Measurements from ENCODE around the gene ARHGAP1.

The ARHGAP1 gene

GRCh38 chr11:46736615-46737014 lies 36.2 kb upstream of the ARHGAP1 start:
- Histone ChIP-seq H3K27me3 (ENCODE audit: control insufficient read depth in 5 of 5, insufficient read depth in 4 of 5, low read length in 5 of 5) (no peaks in the 10 kb centered on the region), H3K36me3 (ENCODE audit: control insufficient read depth in 5 of 5, insufficient read depth in 5 of 5, low read length in 5 of 5) (peaks cover 0 to 6% (median 4%) of the 10 kb centered on the region in 5 donors), H3K9ac (ENCODE audit: low read length in 5 of 5) (no peak overlapping the region), H3K4me1 (ENCODE audit: control insufficient read depth in 5 of 5, insufficient read depth in 5 of 5, low read length in 5 of 5) (no peaks in the 10 kb centered on the region), H3K4me3 (ENCODE audit: low read depth in 1 of 5, low read length in 5 of 5) (no peak overlapping the region), H3K27ac (ENCODE audit: low read depth, low read length) (no peak overlapping the region), H3K9me3 (ENCODE audit: control insufficient read depth in 5 of 5, low read length in 5 of 5) (no peaks in the 10 kb centered on the region)

GRCh38 chr11:46736146-46736545 lies 35.7 kb upstream of the ARHGAP1 start:
- no peak overlapping the region for H3K27ac ChIP-seq (ENCODE audit: low read depth, low read length)
- no peak overlapping the region for H3K9ac ChIP-seq (ENCODE audit: low read length in 5 of 5)

GRCh38 chr11:46733234-46733633 lies 32.8 kb upstream of the ARHGAP1 start:
- no peak overlapping the region for H3K27ac ChIP-seq (ENCODE audit: low read depth, low read length)
- H3K36me3 ChIP-seq (ENCODE audit: control insufficient read depth in 5 of 5, insufficient read depth in 5 of 5, low read length in 5 of 5), result no peaks in the 10 kb centered on the region
- no peaks in the 10 kb centered on the region for H3K27me3 ChIP-seq (ENCODE audit: control insufficient read depth in 5 of 5, insufficient read depth in 4 of 5, low read length in 5 of 5)
- no peak overlapping the region for H3K4me3 ChIP-seq (ENCODE audit: low read depth in 1 of 5, low read length in 5 of 5)
- no peaks in the 10 kb centered on the region for H3K4me1 ChIP-seq (ENCODE audit: control insufficient read depth in 5 of 5, insufficient read depth in 5 of 5, low read length in 5 of 5)
- no peak overlapping the region for H3K9ac ChIP-seq (ENCODE audit: low read length in 5 of 5)
- no peaks in the 10 kb centered on the region for H3K9me3 ChIP-seq (ENCODE audit: control insufficient read depth in 5 of 5, low read length in 5 of 5)

More at GRCh38 chr11:46736146-46736545, 35.7 kb upstream of the ARHGAP1 start:
- Histone ChIP-seq H3K27me3 (ENCODE audit: control insufficient read depth in 5 of 5, insufficient read depth in 4 of 5, low read length in 5 of 5) (no peaks in the 10 kb centered on the region), H3K4me1 (ENCODE audit: control insufficient read depth in 5 of 5, insufficient read depth in 5 of 5, low read length in 5 of 5) (no peaks in the 10 kb centered on the region), H3K4me3 (ENCODE audit: low read depth in 1 of 5, low read length in 5 of 5) (no peak overlapping the region), H3K36me3 (ENCODE audit: control insufficient read depth in 5 of 5, insufficient read depth in 5 of 5, low read length in 5 of 5) (peaks cover 0 to 2% (median under 1%) of the 10 kb centered on the region in 5 donors), H3K9me3 (ENCODE audit: control insufficient read depth in 5 of 5, low read length in 5 of 5) (no peaks in the 10 kb centered on the region)

- H3K9me3 ChIP-seq (ENCODE audit: control insufficient read depth in 5 of 5, low read length in 5 of 5), result no peaks in the 10 kb centered on the region
- no peaks in the 10 kb centered on the region for H3K27me3 ChIP-seq (ENCODE audit: control insufficient read depth in 5 of 5, insufficient read depth in 4 of 5, low read length in 5 of 5)
- no peak overlapping the region for H3K4me3 ChIP-seq (ENCODE audit: low read depth in 1 of 5, low read length in 5 of 5)
These were observed 31.1 kb upstream of the ARHGAP1 start for GRCh38 chr11:46731545-46731944.

GRCh38 chr11:46729110-46730027 lies 28.9 kb upstream of the ARHGAP1 start:
- Histone ChIP-seq H3K27ac (ENCODE audit: low read depth, low read length) (no peak overlapping the region), H3K9ac (ENCODE audit: low read length in 5 of 5) (no peak overlapping the region), H3K9me3 (ENCODE audit: control insufficient read depth in 5 of 5, low read length in 5 of 5) (no peaks in the 10 kb centered on the region), H3K36me3 (ENCODE audit: control insufficient read depth in 5 of 5, insufficient read depth in 5 of 5, low read length in 5 of 5) (no peaks in the 10 kb centered on the region), H3K27me3 (ENCODE audit: control insufficient read depth in 5 of 5, insufficient read depth in 4 of 5, low read length in 5 of 5) (no peaks in the 10 kb centered on the region), H3K4me1 (ENCODE audit: control insufficient read depth in 5 of 5, insufficient read depth in 5 of 5, low read length in 5 of 5) (no peaks in the 10 kb centered on the region), H3K4me3 (ENCODE audit: low read depth in 1 of 5, low read length in 5 of 5) (no peak overlapping the region)

More at GRCh38 chr11:46731545-46731944, 31.1 kb upstream of the ARHGAP1 start:
- Histone ChIP-seq H3K36me3 (ENCODE audit: control insufficient read depth in 5 of 5, insufficient read depth in 5 of 5, low read length in 5 of 5) (no peaks in the 10 kb centered on the region), H3K27ac (ENCODE audit: low read depth, low read length) (no peak overlapping the region), H3K4me1 (ENCODE audit: control insufficient read depth in 5 of 5, insufficient read depth in 5 of 5, low read length in 5 of 5) (no peaks in the 10 kb centered on the region), H3K9ac (ENCODE audit: low read length in 5 of 5) (no peak overlapping the region)

GRCh38 chr11:46728659-46729040 lies 28.2 kb upstream of the ARHGAP1 start:
- H3K9ac ChIP-seq (ENCODE audit: low read length in 5 of 5), result no peak overlapping the region
- H3K9me3 ChIP-seq (ENCODE audit: control insufficient read depth in 5 of 5, low read length in 5 of 5), result no peaks in the 10 kb centered on the region
- H3K36me3 ChIP-seq (ENCODE audit: control insufficient read depth in 5 of 5, insufficient read depth in 5 of 5, low read length in 5 of 5), result no peaks in the 10 kb centered on the region
- H3K4me1 ChIP-seq (ENCODE audit: control insufficient read depth in 5 of 5, insufficient read depth in 5 of 5, low read length in 5 of 5), result no peaks in the 10 kb centered on the region
- no peak overlapping the region for H3K27ac ChIP-seq (ENCODE audit: low read depth, low read length)
- no peaks in the 10 kb centered on the region for H3K27me3 ChIP-seq (ENCODE audit: control insufficient read depth in 5 of 5, insufficient read depth in 4 of 5, low read length in 5 of 5)
- H3K4me3 ChIP-seq (ENCODE audit: low read depth in 1 of 5, low read length in 5 of 5), result no peak overlapping the region

- no peak overlapping the region for H3K4me3 ChIP-seq (ENCODE audit: low read depth in 1 of 5, low read length in 5 of 5)
- H3K27ac ChIP-seq (ENCODE audit: low read depth, low read length), result no peak overlapping the region
- H3K36me3 ChIP-seq (ENCODE audit: control insufficient read depth in 5 of 5, insufficient read depth in 5 of 5, low read length in 5 of 5), result no peaks in the 10 kb centered on the region
- H3K27me3 ChIP-seq (ENCODE audit: control insufficient read depth in 5 of 5, insufficient read depth in 4 of 5, low read length in 5 of 5), result no peaks in the 10 kb centered on the region
- no peak overlapping the region for H3K9ac ChIP-seq (ENCODE audit: low read length in 5 of 5)
- no peaks in the 10 kb centered on the region for H3K9me3 ChIP-seq (ENCODE audit: control insufficient read depth in 5 of 5, low read length in 5 of 5)
- H3K4me1 ChIP-seq (ENCODE audit: control insufficient read depth in 5 of 5, insufficient read depth in 5 of 5, low read length in 5 of 5), result no peaks in the 10 kb centered on the region
These were observed 27.7 kb upstream of the ARHGAP1 start for GRCh38 chr11:46727952-46728658.

- Histone ChIP-seq H3K27ac (ENCODE audit: low read depth, low read length) (no peak overlapping the region), H3K36me3 (ENCODE audit: control insufficient read depth in 5 of 5, insufficient read depth in 5 of 5, low read length in 5 of 5) (no peaks in the 10 kb centered on the region), H3K27me3 (ENCODE audit: control insufficient read depth in 5 of 5, insufficient read depth in 4 of 5, low read length in 5 of 5) (no peaks in the 10 kb centered on the region), H3K4me1 (ENCODE audit: control insufficient read depth in 5 of 5, insufficient read depth in 5 of 5, low read length in 5 of 5) (no peaks in the 10 kb centered on the region), H3K9ac (ENCODE audit: low read length in 5 of 5) (no peak overlapping the region), H3K4me3 (ENCODE audit: low read depth in 1 of 5, low read length in 5 of 5) (no peak overlapping the region), H3K9me3 (ENCODE audit: control insufficient read depth in 5 of 5, low read length in 5 of 5) (no peaks in the 10 kb centered on the region)
These were observed 25.9 kb upstream of the ARHGAP1 start for GRCh38 chr11:46726206-46726862.

- H3K4me1 ChIP-seq (ENCODE audit: control insufficient read depth in 5 of 5, insufficient read depth in 5 of 5, low read length in 5 of 5), result no peaks in the 10 kb centered on the region
- H3K36me3 ChIP-seq (ENCODE audit: control insufficient read depth in 5 of 5, insufficient read depth in 5 of 5, low read length in 5 of 5), result no peaks in the 10 kb centered on the region
- H3K27me3 ChIP-seq (ENCODE audit: control insufficient read depth in 5 of 5, insufficient read depth in 4 of 5, low read length in 5 of 5), result no peaks in the 10 kb centered on the region
- H3K4me3 ChIP-seq (ENCODE audit: low read depth in 1 of 5, low read length in 5 of 5), result no peak overlapping the region
- no peaks in the 10 kb centered on the region for H3K9me3 ChIP-seq (ENCODE audit: control insufficient read depth in 5 of 5, low read length in 5 of 5)
- H3K9ac ChIP-seq (ENCODE audit: low read length in 5 of 5), result no peak overlapping the region
- H3K27ac ChIP-seq (ENCODE audit: low read depth, low read length), result no peak overlapping the region
These were observed 25.2 kb upstream of the ARHGAP1 start for GRCh38 chr11:46725338-46726205.
